ENCODE results near the gene LAMB4. TPM values are rescaled to one million over a fixed set of nuclear protein-coding genes. Genes with fewer than 3 reads are reported as not detected.

LAMB4 gene
- total RNA-seq, 2 donors from 2014 or later: 0.26 to 2.0 TPM

DNA sequence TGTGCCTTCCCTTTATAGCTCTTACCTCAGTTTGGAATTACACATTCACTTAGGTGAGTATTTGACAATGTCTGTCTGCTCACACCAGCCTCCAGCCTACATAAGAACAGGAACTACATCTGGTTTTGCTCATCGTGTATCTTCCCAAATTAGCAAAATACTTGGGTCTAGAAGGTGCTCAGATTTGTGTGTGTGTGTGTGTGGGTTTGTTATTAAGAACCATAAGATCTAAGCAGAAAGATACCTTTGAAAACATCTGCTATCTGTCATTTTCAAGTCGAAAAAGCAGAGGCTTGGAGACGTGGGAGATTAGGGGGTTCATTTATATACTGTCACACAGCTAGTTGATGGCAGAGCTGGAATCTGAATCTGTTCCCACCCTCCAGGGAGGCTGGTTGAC is 14.8 kb upstream of the LAMB4 start:
- no peaks in the 10 kb centered on the region for H3K36me3 ChIP-seq (replicated peaks in 1 of 2; ENCODE audit: insufficient read depth in 1 of 2, low read depth in 2 of 2)
- intact Hi-C loops (cut with DNase I): no loop called here
- no peak overlapping the region for H3K27ac ChIP-seq
- no peaks in the 10 kb centered on the region for H3K9me3 ChIP-seq
- H3K27me3 ChIP-seq: no peaks in the 10 kb centered on the region
- no peak for ATAC-seq
- DNase-seq: no peak
- H3K4me1 ChIP-seq: no peaks in the 10 kb centered on the region
- WGBS, 2 donors: 67 to 73% methylated on average over 3 of the region's 3 CpGs
- H3K4me3 ChIP-seq: no peak overlapping the region
- TF ChIP-seq, protein P1, sequence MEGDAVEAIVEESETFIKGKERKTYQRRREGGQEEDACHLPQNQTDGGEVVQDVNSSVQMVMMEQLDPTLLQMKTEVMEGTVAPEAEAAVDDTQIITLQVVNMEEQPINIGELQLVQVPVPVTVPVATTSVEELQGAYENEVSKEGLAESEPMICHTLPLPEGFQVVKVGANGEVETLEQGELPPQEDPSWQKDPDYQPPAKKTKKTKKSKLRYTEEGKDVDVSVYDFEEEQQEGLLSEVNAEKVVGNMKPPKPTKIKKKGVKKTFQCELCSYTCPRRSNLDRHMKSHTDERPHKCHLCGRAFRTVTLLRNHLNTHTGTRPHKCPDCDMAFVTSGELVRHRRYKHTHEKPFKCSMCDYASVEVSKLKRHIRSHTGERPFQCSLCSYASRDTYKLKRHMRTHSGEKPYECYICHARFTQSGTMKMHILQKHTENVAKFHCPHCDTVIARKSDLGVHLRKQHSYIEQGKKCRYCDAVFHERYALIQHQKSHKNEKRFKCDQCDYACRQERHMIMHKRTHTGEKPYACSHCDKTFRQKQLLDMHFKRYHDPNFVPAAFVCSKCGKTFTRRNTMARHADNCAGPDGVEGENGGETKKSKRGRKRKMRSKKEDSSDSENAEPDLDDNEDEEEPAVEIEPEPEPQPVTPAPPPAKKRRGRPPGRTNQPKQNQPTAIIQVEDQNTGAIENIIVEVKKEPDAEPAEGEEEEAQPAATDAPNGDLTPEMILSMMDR (IDR thresholded peaks at IDR 0.05): no peak
- TF ChIP-seq POLR2A (IDR thresholded peaks at IDR 0.05): no peak

DNA sequence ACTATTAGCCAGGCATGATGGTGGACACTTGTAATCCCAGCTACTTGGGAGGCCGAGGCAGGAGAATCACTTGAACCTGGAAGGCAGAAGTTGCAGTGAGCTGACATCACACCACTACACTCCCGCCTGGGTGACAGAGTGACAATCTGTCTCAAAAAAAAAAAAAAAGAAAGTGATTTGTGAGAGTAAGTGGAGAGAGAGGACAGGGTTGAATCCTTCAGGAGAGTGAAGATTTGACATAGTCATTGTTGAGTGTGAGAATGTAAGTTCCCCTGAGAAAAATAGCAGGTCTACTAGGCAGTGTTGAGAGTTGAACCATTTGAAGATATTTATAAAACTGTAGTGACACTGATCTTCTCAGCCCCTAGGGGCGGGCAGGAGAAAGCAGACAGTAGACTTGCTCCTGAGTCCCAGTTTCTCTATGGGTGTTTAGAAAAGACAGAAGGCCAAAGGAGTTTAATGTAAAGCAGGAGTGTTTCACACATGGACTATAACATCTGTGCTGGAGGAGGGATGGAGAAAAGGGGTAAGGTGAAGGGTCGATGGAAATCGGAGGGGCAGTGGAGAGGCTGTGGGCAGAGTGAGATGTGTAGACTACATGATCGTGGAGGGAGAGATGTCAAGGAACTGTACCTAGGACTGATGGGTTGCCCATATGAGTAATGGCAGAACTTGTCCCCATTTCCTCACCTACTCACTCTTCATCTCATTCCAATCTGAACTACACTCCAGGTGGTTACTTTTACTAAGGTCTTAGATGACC is 13.7 kb upstream of the LAMB4 start:
- no peak for TF ChIP-seq POLR2A (IDR thresholded peaks at IDR 0.05)
- TF ChIP-seq, protein P1 (IDR thresholded peaks at IDR 0.05): no peak
- H3K27me3 ChIP-seq: no peaks in the 10 kb centered on the region
- no peak for DNase-seq
- H3K4me1 ChIP-seq: no peaks in the 10 kb centered on the region
- intact Hi-C loops (cut with DNase I): no loop called here
- H3K4me3 ChIP-seq: no peak overlapping the region
- no peak for ATAC-seq
- 90 to 91% methylated on average over 6 of the region's 6 CpGs for WGBS, 2 donors
- H3K9me3 ChIP-seq: no peaks in the 10 kb centered on the region
- H3K27ac ChIP-seq: no peak overlapping the region
- H3K36me3 ChIP-seq (replicated peaks in 1 of 2; ENCODE audit: insufficient read depth in 1 of 2, low read depth in 2 of 2): no peaks in the 10 kb centered on the region

GRCh38 chr7:108142675-108143259 is 12.6 kb upstream of the LAMB4 start:
- H3K27me3 ChIP-seq: no peaks in the 10 kb centered on the region
- H3K27ac ChIP-seq: no peak overlapping the region
- intact Hi-C loops (cut with DNase I): no loop called here
- TF ChIP-seq POLR2A (IDR thresholded peaks at IDR 0.05): no peak
- TF ChIP-seq, protein P1 (IDR thresholded peaks at IDR 0.05): no peak
- ATAC-seq: no peak
- H3K4me1 ChIP-seq: no peaks in the 10 kb centered on the region
- WGBS, 2 donors: 75 to 80% methylated on average over 6 of the region's 6 CpGs
- no peak overlapping the region for H3K4me3 ChIP-seq
- H3K36me3 ChIP-seq (replicated peaks in 1 of 2; ENCODE audit: insufficient read depth in 1 of 2, low read depth in 2 of 2): no peaks in the 10 kb centered on the region
- DNase-seq: no peak
- no peaks in the 10 kb centered on the region for H3K9me3 ChIP-seq

GRCh38 chr7:108142180-108142579 is 12.0 kb upstream of the LAMB4 start:
- ATAC-seq: no peak
- no peaks in the 10 kb centered on the region for H3K4me1 ChIP-seq
- H3K4me3 ChIP-seq: no peak overlapping the region
- H3K27me3 ChIP-seq: no peaks in the 10 kb centered on the region
- 84 to 89% methylated on average over 4 of the region's 4 CpGs for WGBS, 2 donors
- H3K27ac ChIP-seq: no peak overlapping the region
- intact Hi-C loops (cut with DNase I): no loop called here
- TF ChIP-seq, protein P1 (IDR thresholded peaks at IDR 0.05): no peak
- TF ChIP-seq POLR2A (IDR thresholded peaks at IDR 0.05): no peak
- H3K36me3 ChIP-seq (replicated peaks in 1 of 2; ENCODE audit: insufficient read depth in 1 of 2, low read depth in 2 of 2): no peaks in the 10 kb centered on the region
- H3K9me3 ChIP-seq: no peaks in the 10 kb centered on the region
- DNase-seq: no peak

- Histone ChIP-seq H3K4me1 (no peaks in the 10 kb centered on the region), H3K36me3 (replicated peaks in 1 of 2; ENCODE audit: insufficient read depth in 1 of 2, low read depth in 2 of 2) (no peaks in the 10 kb centered on the region), H3K9me3 (no peaks in the 10 kb centered on the region), H3K27ac (no peak overlapping the region), H3K27me3 (no peaks in the 10 kb centered on the region), H3K4me3 (no peak overlapping the region)
- TF ChIP-seq, protein P1 (IDR thresholded peaks at IDR 0.05): no peak
- TF ChIP-seq POLR2A (IDR thresholded peaks at IDR 0.05): no peak
- intact Hi-C loops (cut with DNase I): no loop called here
- DNase-seq (no peak), ATAC-seq (no peak)
These were observed 10.5 kb upstream of the LAMB4 start for GRCh38 chr7:108140671-108141070.

Data from body of pancreas (tissue), 4 donors.